ENCODE data around the gene BOLA2. TPM values are rescaled to one million over a fixed set of nuclear protein-coding genes. Genes with fewer than 3 reads are reported as not detected.
"Not testable (repeated sequence)": the region's sequence is repeated elsewhere in the genome, so short reads cannot be mapped to it uniquely, and the experiment has no call there.

BOLA2 gene
- total and polyA plus RNA-seq, 2 donors (not counting 1 experiment from before 2014, with no cell fraction given): 9.0 to 17.5 TPM

- H3K4me2 ChIP-seq (ENCODE audit: extremely low read depth, insufficient read depth, low read length); H3K9me3 ChIP-seq (ENCODE audit: control insufficient read depth, insufficient read depth, low read depth, low read length); H3K4me1 ChIP-seq (ENCODE audit: control insufficient read depth, extremely low read depth, insufficient read depth, low read length); H3K4me3 ChIP-seq (replicated peaks in 1 of 4; ENCODE audit: control extremely low read depth in 1 of 4, insufficient read depth in 1 of 4, low read depth in 3 of 4, low read length in 4 of 4); H3K9ac ChIP-seq (ENCODE audit: insufficient read depth, low read length); H3K27ac ChIP-seq (ENCODE audit: insufficient read depth, low read length); H3K79me2 ChIP-seq (ENCODE audit: control insufficient read depth, insufficient read depth, low read length); H2AFZ ChIP-seq (ENCODE audit: low read length); H4K20me1 ChIP-seq (ENCODE audit: control insufficient read depth, extremely low read depth, insufficient read depth, low read length); H3K36me3 ChIP-seq (ENCODE audit: control insufficient read depth, insufficient read depth, low read length); DNase-seq (ENCODE audit: low read depth in 2 of 2); H3K27me3 ChIP-seq (ENCODE audit: control insufficient read depth, insufficient read depth, low read length): not testable (repeated sequence)
These were observed 28.8 kb downstream of the BOLA2 start for GRCh38 chr16:29425390-29425789.

- not testable (repeated sequence) for H3K9ac ChIP-seq (ENCODE audit: insufficient read depth, low read length); H3K27me3 ChIP-seq (ENCODE audit: control insufficient read depth, insufficient read depth, low read length); H3K4me3 ChIP-seq (replicated peaks in 1 of 4; ENCODE audit: control extremely low read depth in 1 of 4, insufficient read depth in 1 of 4, low read depth in 3 of 4, low read length in 4 of 4); H3K27ac ChIP-seq (ENCODE audit: insufficient read depth, low read length); H3K79me2 ChIP-seq (ENCODE audit: control insufficient read depth, insufficient read depth, low read length); DNase-seq (ENCODE audit: low read depth in 2 of 2); H4K20me1 ChIP-seq (ENCODE audit: control insufficient read depth, extremely low read depth, insufficient read depth, low read length); H3K36me3 ChIP-seq (ENCODE audit: control insufficient read depth, insufficient read depth, low read length); H3K4me1 ChIP-seq (ENCODE audit: control insufficient read depth, extremely low read depth, insufficient read depth, low read length); H2AFZ ChIP-seq (ENCODE audit: low read length); H3K4me2 ChIP-seq (ENCODE audit: extremely low read depth, insufficient read depth, low read length); H3K9me3 ChIP-seq (ENCODE audit: control insufficient read depth, insufficient read depth, low read depth, low read length)
These were observed 30.6 kb downstream of the BOLA2 start for GRCh38 chr16:29423587-29423986.

DNA sequence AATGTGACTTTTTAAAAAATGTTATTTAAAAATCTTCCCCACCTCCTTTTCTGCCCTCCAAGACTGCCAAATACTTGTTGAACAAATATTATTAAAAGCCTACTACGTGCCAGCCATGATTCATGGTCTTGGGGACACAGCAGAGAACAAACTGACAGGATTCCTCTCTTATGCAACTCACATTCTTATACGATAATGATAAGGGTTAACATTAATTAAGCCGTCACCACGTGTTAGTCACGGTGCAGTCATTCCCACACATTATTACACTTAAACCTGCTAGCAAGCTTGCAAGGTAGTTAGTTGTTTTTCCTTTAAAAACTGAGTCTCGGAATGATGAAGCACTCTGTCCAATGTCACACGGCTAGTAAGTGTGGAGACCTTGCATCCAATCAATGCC lies 48.9 kb downstream of the BOLA2 start:
- H3K36me3 ChIP-seq (ENCODE audit: control insufficient read depth, insufficient read depth, low read length); H3K79me2 ChIP-seq (ENCODE audit: control insufficient read depth, insufficient read depth, low read length); H3K27ac ChIP-seq (ENCODE audit: insufficient read depth, low read length); H3K9me3 ChIP-seq (ENCODE audit: control insufficient read depth, insufficient read depth, low read depth, low read length); H3K9ac ChIP-seq (ENCODE audit: insufficient read depth, low read length); H3K4me1 ChIP-seq (ENCODE audit: control insufficient read depth, extremely low read depth, insufficient read depth, low read length); H3K27me3 ChIP-seq (ENCODE audit: control insufficient read depth, insufficient read depth, low read length); H2AFZ ChIP-seq (ENCODE audit: low read length); H3K4me2 ChIP-seq (ENCODE audit: extremely low read depth, insufficient read depth, low read length); H4K20me1 ChIP-seq (ENCODE audit: control insufficient read depth, extremely low read depth, insufficient read depth, low read length); H3K4me3 ChIP-seq (replicated peaks in 1 of 4; ENCODE audit: control extremely low read depth in 1 of 4, insufficient read depth in 1 of 4, low read depth in 3 of 4, low read length in 4 of 4): not testable (repeated sequence)
- peak; percentile 42 to 81 for DNase-seq (ENCODE audit: low read depth in 2 of 2)

Other genes starting within 250 kb of the BOLA2 start
- gene NPIPB11, start 47.6 kb downstream of the BOLA2 start, total RNA-seq: under 0.01 and 0.50 TPM in 2 replicates
- 0.20 and 0.37 TPM in 2 replicates for gene NPIPB11, start 47.6 kb downstream of the BOLA2 start, polyA plus RNA-seq
- 1.5 and 5.0 TPM in 2 replicates for gene SLX1B, start 182 bp upstream of the BOLA2 start, total RNA-seq
- gene SLX1B, start 182 bp upstream of the BOLA2 start, polyA plus RNA-seq: 7.7 and 7.8 TPM in 2 replicates
- 1.5 and 2.1 TPM in 2 replicates for gene SULT1A4, start 5.6 kb upstream of the BOLA2 start, total RNA-seq
- 0.22 and 0.63 TPM in 2 replicates for gene SULT1A4, start 5.6 kb upstream of the BOLA2 start, polyA plus RNA-seq
- gene NPIPB12, start 52.1 kb upstream of the BOLA2 start, total RNA-seq: 10.2 and 11.0 TPM in 2 replicates
- 4.7 and 6.4 TPM in 2 replicates for gene NPIPB12, start 52.1 kb upstream of the BOLA2 start, polyA plus RNA-seq
- not detected in 2 replicates for gene SPN, start 208.9 kb upstream of the BOLA2 start, total RNA-seq
- 0.01 and 0.05 TPM in 2 replicates for gene SPN, start 208.9 kb upstream of the BOLA2 start, polyA plus RNA-seq
- 53.7 and 94.0 TPM in 2 replicates for gene QPRT, start 224.8 kb upstream of the BOLA2 start, total RNA-seq
- 10.3 and 27.7 TPM in 2 replicates for gene QPRT, start 224.8 kb upstream of the BOLA2 start, polyA plus RNA-seq

Measured in fibroblast of lung (primary cell).